ENCODE results near the gene FAM229A.

The FAM229A gene

DNA sequence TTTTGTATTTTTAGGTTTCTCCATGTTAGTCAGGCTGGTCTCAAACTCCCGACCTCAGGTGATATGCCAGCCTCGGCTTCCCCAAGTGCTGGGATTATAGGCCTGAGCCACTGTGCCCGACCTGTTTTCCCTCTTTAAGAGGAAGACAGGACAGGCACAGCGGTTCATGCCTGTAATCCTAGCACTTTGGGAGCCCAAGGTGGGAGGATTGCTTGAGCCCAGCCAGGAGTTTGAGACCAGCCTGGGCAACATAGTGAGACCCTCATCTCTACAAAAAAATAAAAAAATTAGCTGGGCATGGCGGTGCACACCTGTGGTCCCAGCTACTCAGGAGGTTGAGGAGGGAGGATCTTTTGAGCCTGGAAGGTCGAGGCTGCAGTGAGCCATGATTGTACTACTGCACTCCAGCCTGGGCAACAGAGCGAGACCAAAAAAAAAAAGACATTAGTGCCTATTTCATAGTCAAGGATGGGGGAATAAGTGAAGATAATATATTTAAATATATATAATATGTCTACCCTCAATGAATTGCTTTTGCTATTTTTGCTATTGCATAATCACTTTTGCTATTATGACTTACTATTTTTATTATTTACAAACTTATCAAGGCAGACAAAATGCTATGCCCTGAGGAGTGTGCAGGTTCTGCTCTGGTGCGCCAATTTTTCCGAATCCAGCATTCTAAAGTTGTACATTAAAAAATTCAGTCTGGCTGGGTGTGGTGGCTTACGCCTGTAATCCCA, 44.0 kb downstream of the FAM229A start:
- no peak overlapping the region for H3K4me3 ChIP-seq (ENCODE audit: low read depth, low read length)
- DNase-seq (ENCODE audit: low read depth), result no peak
- TF ChIP-seq, protein P1, sequence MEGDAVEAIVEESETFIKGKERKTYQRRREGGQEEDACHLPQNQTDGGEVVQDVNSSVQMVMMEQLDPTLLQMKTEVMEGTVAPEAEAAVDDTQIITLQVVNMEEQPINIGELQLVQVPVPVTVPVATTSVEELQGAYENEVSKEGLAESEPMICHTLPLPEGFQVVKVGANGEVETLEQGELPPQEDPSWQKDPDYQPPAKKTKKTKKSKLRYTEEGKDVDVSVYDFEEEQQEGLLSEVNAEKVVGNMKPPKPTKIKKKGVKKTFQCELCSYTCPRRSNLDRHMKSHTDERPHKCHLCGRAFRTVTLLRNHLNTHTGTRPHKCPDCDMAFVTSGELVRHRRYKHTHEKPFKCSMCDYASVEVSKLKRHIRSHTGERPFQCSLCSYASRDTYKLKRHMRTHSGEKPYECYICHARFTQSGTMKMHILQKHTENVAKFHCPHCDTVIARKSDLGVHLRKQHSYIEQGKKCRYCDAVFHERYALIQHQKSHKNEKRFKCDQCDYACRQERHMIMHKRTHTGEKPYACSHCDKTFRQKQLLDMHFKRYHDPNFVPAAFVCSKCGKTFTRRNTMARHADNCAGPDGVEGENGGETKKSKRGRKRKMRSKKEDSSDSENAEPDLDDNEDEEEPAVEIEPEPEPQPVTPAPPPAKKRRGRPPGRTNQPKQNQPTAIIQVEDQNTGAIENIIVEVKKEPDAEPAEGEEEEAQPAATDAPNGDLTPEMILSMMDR (IDR thresholded peaks at IDR 0.05; ENCODE audit: low read depth, low read length, missing control alignments), result no peak
- in situ Hi-C loops (cut with HindIII; ENCODE audit: low sequenced_read_pairs), result no loop called here

DNA sequence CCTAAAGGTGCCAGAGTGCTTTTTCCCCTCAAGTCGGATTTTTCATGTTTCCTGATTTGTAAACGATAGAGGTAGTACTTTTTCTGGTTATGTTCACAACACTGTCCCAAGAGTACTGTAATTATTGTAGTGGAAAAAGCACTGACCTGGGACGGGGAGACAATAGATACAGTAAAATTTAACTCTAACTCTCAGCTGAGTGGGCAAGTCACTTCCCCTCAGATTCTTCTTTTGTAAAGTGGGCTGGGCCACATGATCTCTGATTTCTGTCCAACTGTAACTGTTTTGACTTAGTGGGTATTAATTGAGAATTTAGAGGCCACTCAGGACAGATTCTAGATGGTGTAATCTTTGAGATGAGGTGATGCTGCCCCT, 45.4 kb downstream of the FAM229A start:
- TF ChIP-seq, protein P1 (IDR thresholded peaks at IDR 0.05; ENCODE audit: low read depth, low read length, missing control alignments), result no peak
- DNase-seq (ENCODE audit: low read depth), result no peak
- no peak overlapping the region for H3K4me3 ChIP-seq (ENCODE audit: low read depth, low read length)
- in situ Hi-C loops (cut with HindIII; ENCODE audit: low sequenced_read_pairs), result no loop called here

DNA sequence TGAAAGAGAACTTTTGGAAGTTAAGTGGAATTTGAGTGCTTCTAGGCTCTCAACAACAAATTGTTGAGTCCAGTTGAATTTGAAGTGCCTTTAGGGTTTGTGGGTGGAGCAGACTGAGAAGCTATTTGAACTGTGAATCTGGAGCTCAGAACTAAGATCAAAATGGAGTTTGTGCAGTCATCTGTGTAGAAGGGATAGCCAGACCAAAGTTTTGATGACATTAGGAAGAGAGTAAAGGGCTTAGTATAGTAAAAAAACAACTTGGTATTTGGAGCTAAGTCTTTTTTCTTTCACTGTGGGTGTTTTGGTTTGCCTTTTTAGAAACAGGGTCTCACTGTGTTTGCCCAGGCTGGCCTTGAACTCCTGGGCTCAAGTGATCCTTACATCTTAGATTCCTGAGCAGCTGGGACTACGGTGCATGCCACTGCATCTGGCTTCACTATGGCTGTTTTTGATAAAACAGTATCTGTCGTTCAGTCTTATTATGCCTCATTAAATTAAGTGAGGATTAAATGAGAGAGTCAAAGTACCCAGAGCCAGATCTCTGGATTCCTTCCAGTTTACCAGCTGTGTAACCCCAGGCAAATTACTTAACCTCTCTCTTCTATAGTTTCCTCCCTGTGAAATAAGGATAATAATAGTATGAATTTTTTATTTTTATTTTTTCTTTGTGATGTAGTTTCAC, 50.4 kb downstream of the FAM229A start:
- DNase-seq (ENCODE audit: low read depth), result no peak
- in situ Hi-C loops (cut with HindIII; ENCODE audit: low sequenced_read_pairs), result no loop called here
- no peak overlapping the region for H3K4me3 ChIP-seq (ENCODE audit: low read depth, low read length)
- TF ChIP-seq, protein P1 (IDR thresholded peaks at IDR 0.05; ENCODE audit: low read depth, low read length, missing control alignments), result no peak
